Putamen (tissue), 1 donor: ENCODE data around the gene TTYH3.
"Not testable (repeated sequence)": the region's sequence is repeated elsewhere in the genome, so short reads cannot be mapped to it uniquely, and the experiment has no call there.

Experiments used
- DNase-seq: peaks from one replicate; pipeline ENCODE4 v3.0.0-alpha.2; 2016; ENCODE audit warnings: low spot score

Gene TTYH3

GRCh38 chr7:2603044-2603965 lies 28.5 kb upstream of the TTYH3 start:
- no peak for DNase-seq

DNA sequence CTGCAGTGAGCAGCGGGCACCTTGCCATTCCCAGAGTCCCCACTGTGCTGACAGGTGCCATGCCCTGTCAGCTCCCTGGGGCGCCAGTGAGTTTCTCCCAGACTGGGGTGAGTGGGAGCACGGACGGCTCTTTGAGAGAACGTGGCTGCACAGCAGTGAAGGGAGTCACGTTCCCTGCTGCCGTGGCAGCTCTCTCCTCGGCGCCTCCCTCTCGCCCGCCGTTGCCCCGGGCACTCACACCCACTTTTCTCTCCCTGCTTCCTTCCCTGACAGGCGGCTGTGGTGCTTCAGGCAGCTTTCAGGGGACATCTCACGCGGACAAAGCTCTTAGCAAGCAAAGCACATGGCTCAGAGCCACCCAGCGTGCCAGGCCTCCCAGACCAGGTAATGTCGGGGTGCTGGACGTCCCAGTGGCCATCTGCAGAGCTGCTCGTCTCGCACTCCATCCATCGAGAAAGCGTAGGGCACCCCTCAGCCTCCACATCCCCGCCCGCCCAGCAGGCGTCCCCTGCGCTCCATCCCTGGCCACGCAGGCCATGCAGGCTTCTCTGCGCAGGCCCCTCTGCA lies 27.1 kb upstream of the TTYH3 start:
- no peak for DNase-seq

GRCh38 chr7:2605608-2606538 lies 25.9 kb upstream of the TTYH3 start:
- DNase-seq, result no peak

DNA sequence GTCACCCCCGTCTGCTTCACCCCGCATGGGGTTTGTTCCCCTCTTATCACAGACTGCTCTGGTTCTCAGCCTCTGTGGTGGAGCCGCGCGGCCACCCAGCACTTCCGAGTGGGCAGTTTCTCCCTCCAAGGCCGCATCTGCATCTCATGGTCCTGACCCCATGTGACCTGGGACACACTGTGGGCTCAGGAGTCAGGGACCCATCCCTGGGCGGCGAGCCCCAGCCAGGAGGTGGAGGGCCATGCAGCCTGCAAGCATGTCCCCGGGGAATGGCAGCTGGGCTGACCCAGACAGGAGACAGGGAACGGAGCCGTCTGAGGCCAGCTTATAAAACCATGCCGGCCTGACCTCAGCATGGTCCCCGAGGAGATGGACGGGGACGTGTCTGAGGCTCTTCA lies 25.2 kb upstream of the TTYH3 start:
- DNase-seq, result no peak

GRCh38 chr7:2607122-2607922 lies 24.5 kb upstream of the TTYH3 start:
- no peak for DNase-seq

DNA sequence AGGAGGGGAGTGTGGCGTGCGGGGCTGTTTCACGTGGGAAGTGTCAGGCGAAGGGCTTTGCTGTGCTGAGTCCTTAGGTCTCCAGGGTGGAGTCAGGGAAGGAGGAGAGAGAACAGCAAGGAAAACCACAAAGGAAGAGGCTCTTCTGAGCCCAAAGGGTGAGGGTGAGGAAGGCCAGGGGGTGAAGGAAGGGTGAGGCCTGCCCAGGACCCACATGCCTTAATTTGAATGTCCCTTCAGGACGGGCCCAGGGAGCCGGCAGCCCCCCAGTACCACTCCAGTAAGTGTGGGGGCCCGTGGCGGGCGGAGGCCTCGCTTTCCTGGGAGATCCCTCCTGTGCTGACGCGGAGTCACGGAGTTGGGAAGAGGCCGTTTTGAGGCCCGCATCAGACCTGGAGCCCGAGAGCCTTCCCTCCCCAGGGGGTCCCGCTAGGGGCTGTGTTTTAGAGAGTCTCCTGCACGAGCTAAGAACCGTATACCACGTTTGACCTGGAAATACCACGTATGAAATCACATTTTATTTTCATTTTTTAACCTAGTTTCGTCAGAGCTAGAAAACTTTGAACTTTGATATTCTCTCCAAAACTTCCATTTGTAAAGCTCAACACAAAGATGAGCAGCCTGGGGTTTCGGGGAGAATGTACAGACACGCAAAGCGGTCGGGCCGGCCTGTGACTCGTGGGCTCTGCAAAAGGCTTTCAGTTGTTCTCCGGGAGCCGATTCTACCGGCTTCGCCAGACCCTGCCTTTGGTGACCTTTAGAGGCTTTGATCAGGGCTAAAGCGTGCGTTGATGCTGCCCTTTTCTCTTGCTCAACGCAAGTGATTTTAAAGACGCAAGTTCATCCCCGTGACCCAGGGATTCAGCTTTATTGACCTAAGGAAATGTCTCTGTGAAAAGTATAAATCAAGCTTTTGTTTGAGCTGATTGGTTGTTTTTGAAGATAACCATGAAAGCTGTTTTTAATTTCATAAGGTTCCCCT lies 23.6 kb upstream of the TTYH3 start:
- DNase-seq, result no peak

- no peak for DNase-seq
Observed at GRCh38 chr7:2608921-2609411, 22.8 kb upstream of the TTYH3 start.

DNA sequence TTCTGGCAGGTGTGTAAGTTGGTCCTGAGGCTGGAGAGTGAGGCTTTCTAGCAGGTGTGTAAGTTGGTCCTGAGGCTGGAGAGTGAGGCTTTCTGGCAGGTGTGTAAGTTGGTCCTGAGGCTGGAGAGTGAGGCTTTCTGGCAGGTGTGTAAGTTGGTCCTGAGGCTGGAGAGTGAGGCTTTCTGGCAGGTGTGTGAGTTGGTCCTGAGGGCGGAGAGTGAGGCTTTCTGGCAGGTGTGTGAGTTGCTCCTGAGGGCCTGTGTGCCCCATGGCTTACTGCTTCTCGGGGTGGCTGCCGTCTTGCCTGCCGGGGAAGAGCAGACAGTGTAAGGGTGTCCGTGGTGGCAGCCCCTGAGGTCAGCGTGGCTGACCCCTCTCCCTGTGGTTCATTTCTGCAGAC lies 22.1 kb upstream of the TTYH3 start:
- DNase-seq, result not testable (repeated sequence)

- DNase-seq, result no peak
Observed at GRCh38 chr7:2610466-2610865, 21.3 kb upstream of the TTYH3 start.

GRCh38 chr7:2610898-2611297 lies 20.9 kb upstream of the TTYH3 start:
- DNase-seq, result no peak

DNA sequence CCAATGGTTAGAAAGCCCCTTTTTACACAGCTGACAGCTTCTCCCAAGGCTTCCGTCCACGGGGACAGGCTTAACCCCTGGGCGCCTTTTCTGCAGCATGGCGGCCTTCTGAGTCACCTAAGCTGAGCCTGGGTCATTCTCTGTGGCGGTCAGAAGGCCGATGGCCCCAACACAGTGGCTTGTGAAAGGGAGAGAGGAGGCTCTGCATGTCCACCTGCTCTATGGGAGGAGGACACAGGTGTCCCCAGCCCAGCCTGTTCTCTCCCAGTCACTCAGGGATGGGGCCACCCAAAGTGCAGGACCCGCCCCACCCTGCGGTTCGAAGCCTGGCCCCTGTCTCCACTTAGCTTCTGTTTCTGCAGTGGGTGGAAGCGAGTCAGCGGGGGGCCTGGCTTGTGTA lies 20.4 kb upstream of the TTYH3 start:
- no peak for DNase-seq

DNA sequence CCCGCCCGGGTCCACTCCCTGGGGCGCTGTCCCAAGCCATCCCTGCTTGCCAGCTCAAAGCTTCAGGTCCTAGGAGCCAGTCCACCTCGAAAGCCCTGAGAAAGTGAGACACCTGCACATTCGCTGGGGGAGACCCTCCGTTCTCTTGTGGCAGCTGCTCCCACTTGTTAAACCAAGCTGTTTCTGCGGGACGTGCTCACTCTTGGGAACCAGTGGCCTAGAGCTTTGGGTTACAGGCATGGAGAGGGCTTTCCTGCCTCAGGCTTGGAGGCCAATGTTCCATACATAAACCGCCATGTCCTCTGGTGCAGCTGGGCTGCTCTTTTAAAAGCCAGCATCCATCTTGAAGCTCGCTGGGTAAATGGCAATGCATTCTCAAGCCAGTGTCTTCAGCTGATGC lies 19.9 kb upstream of the TTYH3 start:
- DNase-seq, result no peak

DNA sequence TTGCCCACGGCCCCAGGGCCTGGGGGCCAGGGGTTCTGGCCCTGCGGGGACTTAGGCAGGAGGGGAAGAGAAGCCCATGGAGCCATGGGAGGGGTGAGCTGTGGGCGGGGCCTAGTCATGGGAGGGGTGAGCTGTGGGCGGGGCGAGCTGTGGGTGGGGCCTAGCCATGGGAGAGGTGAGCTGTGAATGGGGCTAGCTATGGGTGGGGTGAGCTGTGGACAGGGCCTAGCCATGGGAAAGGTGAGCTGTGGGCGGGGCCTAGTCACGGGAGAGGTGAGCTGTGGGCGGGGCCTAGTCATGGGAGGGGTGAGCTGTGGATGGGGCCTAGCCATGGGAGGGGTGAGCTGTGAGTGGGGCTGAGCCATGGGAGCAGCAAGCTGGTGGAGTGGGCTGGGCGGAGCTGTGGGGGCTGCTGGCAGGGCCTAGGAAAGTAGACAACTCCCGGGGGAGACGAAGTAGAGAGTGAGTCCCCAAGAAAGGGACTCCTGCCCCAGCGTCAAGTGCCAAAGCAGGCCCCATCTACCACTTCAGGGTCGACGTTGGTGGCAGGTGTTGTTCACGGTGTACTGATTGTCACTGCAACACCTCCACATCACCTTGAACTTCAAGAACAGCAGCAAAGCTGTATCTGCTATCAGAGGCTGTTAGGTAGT lies 19.2 kb upstream of the TTYH3 start:
- no peak for DNase-seq

- no peak for DNase-seq
Observed at GRCh38 chr7:2613098-2613930, 18.5 kb upstream of the TTYH3 start.

GRCh38 chr7:2613931-2614600 lies 17.7 kb upstream of the TTYH3 start:
- no peak for DNase-seq

DNA sequence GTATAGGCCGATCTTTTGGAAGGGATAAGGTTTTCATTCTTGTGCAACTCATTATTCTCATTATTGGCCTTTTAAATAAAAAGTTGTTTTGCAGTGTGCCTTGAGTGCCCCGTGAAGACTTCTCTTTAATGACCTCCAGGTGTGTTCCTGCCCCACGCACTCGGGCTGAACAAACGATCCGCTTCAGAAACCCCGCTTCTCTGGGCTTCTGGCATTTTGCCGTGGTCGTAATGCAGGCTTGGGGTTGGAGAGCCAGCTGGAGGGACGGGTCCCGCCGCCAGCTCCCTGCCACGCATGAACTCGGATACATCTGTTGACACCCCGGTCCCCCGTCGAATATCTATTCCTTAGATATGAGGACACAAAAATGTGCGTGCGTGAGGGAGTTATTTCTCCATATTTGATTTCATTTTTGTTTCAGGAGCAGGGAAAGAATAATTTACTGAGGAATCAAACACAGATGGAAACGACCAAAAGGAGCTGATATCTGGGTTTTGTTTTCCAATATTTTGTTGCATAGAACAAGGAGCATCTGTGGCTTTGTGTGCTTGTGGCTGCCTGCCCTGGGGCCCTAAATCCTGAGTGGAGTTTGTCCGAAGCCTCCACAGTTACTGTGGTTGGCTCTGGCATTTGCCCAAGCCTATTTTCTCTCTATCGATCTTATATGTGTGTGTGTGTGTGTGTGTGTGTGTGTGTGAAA lies 17.0 kb upstream of the TTYH3 start:
- DNase-seq, result no peak
